GM19455 (cell line): ENCODE data around the gene SDR42E2.
"Not testable (repeated sequence)": the region's sequence is repeated elsewhere in the genome, so short reads cannot be mapped to it uniquely, and the experiment has no call there.

Experiments
- ATAC-seq: cut with Tn5 transposase; IDR thresholded peaks from one replicate; pipeline ENCODE4 v1.9.1; 2021; ENCODE audit not compliant: unreplicated experiment

The SDR42E2 gene

GRCh38 chr16:22190776-22191531 is 28.6 kb downstream of the SDR42E2 start:
- peak; percentile 37 for ATAC-seq

GRCh38 chr16:22191532-22192260 is 29.4 kb downstream of the SDR42E2 start:
- ATAC-seq = no peak

GRCh38 chr16:22192261-22193062 is 30.2 kb downstream of the SDR42E2 start:
- ATAC-seq = no peak

GRCh38 chr16:22193063-22193411 is 30.7 kb downstream of the SDR42E2 start:
- no peak for ATAC-seq

GRCh38 chr16:22194707-22195444 is 32.6 kb downstream of the SDR42E2 start:
- no peak for ATAC-seq

GRCh38 chr16:22195445-22195694 is 33.1 kb downstream of the SDR42E2 start:
- ATAC-seq = no peak

- no peak for ATAC-seq
These were observed 33.6 kb downstream of the SDR42E2 start for GRCh38 chr16:22195695-22196558.

- not testable (repeated sequence) for ATAC-seq
These were observed 34.4 kb downstream of the SDR42E2 start for GRCh38 chr16:22196559-22197168.

- ATAC-seq = no peak
These were observed 36.4 kb downstream of the SDR42E2 start for GRCh38 chr16:22198547-22199293.

- ATAC-seq = no peak
These were observed 39.9 kb downstream of the SDR42E2 start for GRCh38 chr16:22202261-22202637.

- ATAC-seq = no peak
These were observed 40.8 kb downstream of the SDR42E2 start for GRCh38 chr16:22203091-22203490.

GRCh38 chr16:22204091-22204655 is 41.9 kb downstream of the SDR42E2 start:
- ATAC-seq = no peak

- ATAC-seq = no peak
These were observed 43.3 kb downstream of the SDR42E2 start for GRCh38 chr16:22205577-22206012.

- ATAC-seq = peak; percentile 88
These were observed 43.9 kb downstream of the SDR42E2 start, which contains the start of gene EEF2K for GRCh38 chr16:22206013-22206841. EEF2K (plus strand) TSS chr16:22206278; CDS start chr16:22225730, 19,452 bp downstream.

GRCh38 chr16:22206842-22207714 is 44.8 kb downstream of the SDR42E2 start:
- peak; percentile 42 for ATAC-seq

- ATAC-seq = no peak
These were observed 45.5 kb downstream of the SDR42E2 start for GRCh38 chr16:22207715-22208360.
